ENCODE data around the gene NIBAN1.

- TF ChIP-seq FOS (IDR thresholded peaks at IDR 0.05; ENCODE audit: borderline replicate concordance, insufficient read depth, low read length) = no peak
- TF ChIP-seq JUN (IDR thresholded peaks at IDR 0.05; ENCODE audit: borderline replicate concordance, insufficient read depth, insufficient read length, low read depth) = no peak
- no peak for TF ChIP-seq POLR2A (IDR thresholded peaks at IDR 0.05; ENCODE audit: low read depth, low read length)
- TF ChIP-seq CTCF (IDR thresholded peaks at IDR 0.05; ENCODE audit: extremely low read depth in 1 of 2, insufficient read depth in 1 of 2, low read depth in 1 of 2, low read length in 2 of 2) = no peak
- no peak for TF ChIP-seq GATA2 (IDR thresholded peaks at IDR 0.05; ENCODE audit: insufficient read depth, insufficient read length, low read depth, low read length)
- no peak for TF ChIP-seq MYC (IDR thresholded peaks at IDR 0.05; ENCODE audit: low read depth, low read length)
- no peak for TF ChIP-seq POLR2AphosphoS5 (IDR thresholded peaks at IDR 0.05; ENCODE audit: insufficient read depth, low read depth, low read length)
- TF ChIP-seq MAX (IDR thresholded peaks at IDR 0.05; ENCODE audit: insufficient read depth, insufficient read length) = no peak
Observed at GRCh38 chr1:184932319-184932718, 42.0 kb downstream of the NIBAN1 start.

Data from endothelial cell of umbilical vein (primary cell).